ENCODE results near the gene IRS1. TPM values are rescaled to one million over a fixed set of nuclear protein-coding genes. Genes with fewer than 3 reads are reported as not detected.
A peak's percentile ranks its signal among the peaks of the same experiment; 100 is the strongest.

The IRS1 gene
- total RNA-seq, 1 donor from 2014 or later: 12.6 TPM

DNA sequence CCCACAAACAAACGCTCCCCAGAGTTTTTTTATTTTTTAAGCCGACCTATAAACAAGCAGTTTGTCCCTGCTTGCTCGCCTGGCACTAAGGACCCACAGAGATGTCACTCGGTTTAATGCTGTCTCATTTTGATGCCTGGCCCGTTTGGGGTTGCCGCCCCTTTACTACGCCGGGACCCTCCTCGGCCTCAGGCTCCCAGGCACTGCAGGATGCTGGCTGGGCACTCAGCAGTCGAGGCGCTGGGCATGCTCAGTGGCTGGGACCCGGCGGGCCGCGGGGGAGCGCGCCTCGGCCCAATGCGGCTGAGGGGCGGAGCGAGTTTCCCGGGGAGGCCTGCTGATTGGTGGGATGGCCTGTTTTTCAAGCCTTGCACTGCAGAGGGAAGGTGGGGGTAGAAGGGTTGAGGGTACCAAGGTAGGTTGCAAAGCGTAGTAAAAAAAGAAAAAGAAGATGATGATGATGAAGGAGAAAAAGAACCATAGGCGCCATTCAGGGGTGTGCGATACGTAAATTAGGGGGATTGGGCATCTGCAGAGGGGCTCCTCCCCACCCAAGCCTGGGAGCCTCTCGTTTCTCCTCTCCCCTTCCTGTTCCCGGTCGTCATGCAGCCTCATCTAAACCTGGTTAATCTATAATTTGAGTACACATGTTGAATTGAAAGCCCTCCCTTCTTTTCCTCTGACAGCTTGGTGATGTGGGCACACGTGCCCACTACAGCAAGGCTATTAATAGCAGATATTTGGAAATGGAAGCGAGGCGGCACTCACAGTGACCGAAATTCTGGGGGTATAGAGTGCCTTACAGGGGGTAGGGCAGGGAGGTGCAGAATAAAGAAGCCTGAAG is 1.5 kb upstream of the IRS1 start:
- DNase-seq (ENCODE audit: low read depth): peak; percentile 71
- H3K27me3 ChIP-seq (ENCODE audit: control insufficient read depth, insufficient read depth, low read length): no peaks in the 10 kb centered on the region
- TF ChIP-seq, protein P1, sequence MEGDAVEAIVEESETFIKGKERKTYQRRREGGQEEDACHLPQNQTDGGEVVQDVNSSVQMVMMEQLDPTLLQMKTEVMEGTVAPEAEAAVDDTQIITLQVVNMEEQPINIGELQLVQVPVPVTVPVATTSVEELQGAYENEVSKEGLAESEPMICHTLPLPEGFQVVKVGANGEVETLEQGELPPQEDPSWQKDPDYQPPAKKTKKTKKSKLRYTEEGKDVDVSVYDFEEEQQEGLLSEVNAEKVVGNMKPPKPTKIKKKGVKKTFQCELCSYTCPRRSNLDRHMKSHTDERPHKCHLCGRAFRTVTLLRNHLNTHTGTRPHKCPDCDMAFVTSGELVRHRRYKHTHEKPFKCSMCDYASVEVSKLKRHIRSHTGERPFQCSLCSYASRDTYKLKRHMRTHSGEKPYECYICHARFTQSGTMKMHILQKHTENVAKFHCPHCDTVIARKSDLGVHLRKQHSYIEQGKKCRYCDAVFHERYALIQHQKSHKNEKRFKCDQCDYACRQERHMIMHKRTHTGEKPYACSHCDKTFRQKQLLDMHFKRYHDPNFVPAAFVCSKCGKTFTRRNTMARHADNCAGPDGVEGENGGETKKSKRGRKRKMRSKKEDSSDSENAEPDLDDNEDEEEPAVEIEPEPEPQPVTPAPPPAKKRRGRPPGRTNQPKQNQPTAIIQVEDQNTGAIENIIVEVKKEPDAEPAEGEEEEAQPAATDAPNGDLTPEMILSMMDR (IDR thresholded peaks at IDR 0.05; ENCODE audit: insufficient read depth, low read length, severe bottlenecking): no peak
- no peak for FAIRE-seq
- peaks cover 8% of the 10 kb centered on the region for H3K36me3 ChIP-seq (ENCODE audit: control insufficient read depth, insufficient read depth, low read length)
- H3K4me3 ChIP-seq (ENCODE audit: low read depth, low read length): peak overlapping the region; percentile 91

DNA sequence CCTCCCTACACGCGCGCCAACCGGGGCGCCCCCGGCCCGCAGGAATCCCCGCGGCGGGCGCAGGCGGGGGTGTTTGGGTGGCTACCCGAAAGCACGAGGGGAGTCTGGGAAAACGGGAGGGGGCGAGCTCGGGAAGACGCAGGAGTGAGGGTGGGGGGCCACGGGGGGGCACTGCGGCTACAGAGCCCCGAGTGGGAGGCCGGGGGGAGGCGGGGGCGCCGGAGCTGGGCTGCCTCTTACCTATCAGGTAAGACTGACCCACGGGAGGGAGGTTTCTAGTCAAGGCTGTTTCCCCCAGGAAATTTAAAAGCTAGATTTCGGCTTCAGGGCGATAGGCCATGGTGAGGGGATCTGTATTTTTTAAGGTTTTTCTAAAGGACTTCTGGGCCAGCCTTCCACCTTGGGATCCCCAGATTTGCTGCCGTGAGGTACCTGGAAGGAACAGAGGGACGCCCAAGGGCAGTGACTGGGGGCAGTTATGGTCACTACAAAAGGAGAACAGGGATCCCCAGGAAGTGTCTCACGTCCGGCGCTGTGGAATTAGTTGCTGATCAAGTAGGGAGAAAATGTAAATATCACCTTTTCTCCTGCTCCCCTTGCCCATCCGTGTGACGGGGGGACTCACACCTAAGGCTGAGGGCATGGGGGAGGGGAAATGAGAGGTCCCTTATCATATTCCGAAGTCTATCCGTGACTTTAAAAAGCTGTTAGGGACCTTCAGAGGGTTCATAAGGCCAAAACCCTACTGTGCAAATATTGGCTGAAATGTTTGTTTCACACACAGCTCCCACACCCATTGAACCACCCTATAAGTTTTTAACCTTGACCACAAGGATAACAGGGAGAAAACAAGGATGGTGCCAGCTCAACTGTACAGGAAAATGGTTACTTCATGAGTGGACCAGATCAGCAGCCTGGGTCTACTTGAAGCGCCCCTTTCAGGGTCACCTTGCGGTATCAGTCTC is 638 bp upstream of the IRS1 start:
- TF ChIP-seq, protein P1 (IDR thresholded peaks at IDR 0.05; ENCODE audit: insufficient read depth, low read length, severe bottlenecking): no peak
- Histone ChIP-seq H3K27me3 (ENCODE audit: control insufficient read depth, insufficient read depth, low read length) (no peaks in the 10 kb centered on the region), H3K36me3 (ENCODE audit: control insufficient read depth, insufficient read depth, low read length) (peaks cover 8% of the 10 kb centered on the region), H3K4me3 (ENCODE audit: low read depth, low read length) (peak overlapping the region; percentile 91)
- FAIRE-seq: no peak
- DNase-seq (ENCODE audit: low read depth): peak; percentile 39

DNA sequence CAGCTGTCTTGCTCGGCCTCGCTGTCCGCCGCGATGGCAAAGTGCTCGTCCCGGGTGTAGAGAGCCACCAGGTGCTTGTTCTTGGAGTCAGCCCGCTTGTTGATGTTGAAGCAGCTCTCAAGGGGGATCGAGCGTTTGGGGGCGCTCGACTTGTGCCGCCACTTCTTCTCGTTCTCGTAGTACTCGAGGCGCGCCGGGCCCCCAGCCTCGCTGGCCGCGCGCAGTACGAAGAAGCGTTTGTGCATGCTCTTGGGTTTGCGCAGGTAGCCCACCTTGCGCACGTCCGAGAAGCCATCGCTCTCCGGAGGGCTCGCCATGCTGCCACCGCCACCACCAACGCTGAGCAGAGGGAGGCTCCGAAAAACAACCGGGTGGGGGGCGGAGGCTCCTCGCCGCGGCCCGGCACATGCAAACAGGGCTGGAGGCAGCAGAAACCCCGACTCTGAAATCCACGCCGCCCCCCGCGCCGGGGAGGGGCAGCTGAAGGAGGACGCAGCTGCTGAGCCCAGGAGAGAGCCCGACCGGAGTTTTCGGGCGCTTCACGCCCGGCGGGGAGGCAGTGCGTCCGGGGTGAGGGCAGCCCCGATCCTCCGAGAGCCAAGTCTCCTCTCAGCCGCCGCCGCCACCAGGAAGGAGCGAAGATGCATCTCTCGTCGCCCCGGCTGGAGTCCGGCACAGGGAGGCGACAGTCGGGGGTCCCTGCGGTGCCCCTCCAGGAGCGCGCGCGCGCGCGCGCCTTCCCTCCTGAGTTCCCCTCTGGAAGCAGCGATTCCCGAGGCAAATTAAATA is 1.0 kb downstream of the IRS1 start:
- Histone ChIP-seq H3K36me3 (ENCODE audit: control insufficient read depth, insufficient read depth, low read length) (peaks cover 8% of the 10 kb centered on the region), H3K4me3 (ENCODE audit: low read depth, low read length) (peak overlapping the region; percentile 91), H3K27me3 (ENCODE audit: control insufficient read depth, insufficient read depth, low read length) (no peaks in the 10 kb centered on the region)
- no peak for DNase-seq (ENCODE audit: low read depth)
- TF ChIP-seq, protein P1 (IDR thresholded peaks at IDR 0.05; ENCODE audit: insufficient read depth, low read length, severe bottlenecking): peak; percentile 29
- FAIRE-seq: no peak

DNA sequence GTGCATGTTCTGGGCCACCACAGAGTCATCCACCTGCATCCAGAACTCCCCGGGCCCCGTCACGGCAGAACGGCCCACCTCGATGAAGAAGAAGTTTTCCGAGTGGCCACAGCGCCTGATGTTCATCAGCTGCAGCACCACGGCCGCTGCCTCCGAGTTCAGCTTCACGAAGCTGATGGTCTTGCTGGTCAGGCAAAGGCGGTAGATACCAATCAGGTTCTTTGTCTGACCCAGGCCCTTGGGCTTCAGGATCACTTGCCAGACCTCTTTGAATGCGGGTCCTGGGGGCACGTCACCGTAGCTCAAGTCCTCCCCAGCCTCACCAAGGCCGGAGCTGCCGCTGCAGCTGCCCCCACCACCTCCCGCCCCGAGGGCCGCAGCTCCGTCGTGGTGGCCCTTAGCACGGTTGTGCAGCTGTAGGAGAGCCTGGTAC is 1.6 kb downstream of the IRS1 start:
- DNase-seq (ENCODE audit: low read depth): no peak
- Histone ChIP-seq H3K4me3 (ENCODE audit: low read depth, low read length) (peak overlapping the region; percentile 91), H3K27me3 (ENCODE audit: control insufficient read depth, insufficient read depth, low read length) (no peaks in the 10 kb centered on the region), H3K36me3 (ENCODE audit: control insufficient read depth, insufficient read depth, low read length) (peaks cover 8% of the 10 kb centered on the region)
- FAIRE-seq: no peak
- TF ChIP-seq, protein P1 (IDR thresholded peaks at IDR 0.05; ENCODE audit: insufficient read depth, low read length, severe bottlenecking): no peak

DNA sequence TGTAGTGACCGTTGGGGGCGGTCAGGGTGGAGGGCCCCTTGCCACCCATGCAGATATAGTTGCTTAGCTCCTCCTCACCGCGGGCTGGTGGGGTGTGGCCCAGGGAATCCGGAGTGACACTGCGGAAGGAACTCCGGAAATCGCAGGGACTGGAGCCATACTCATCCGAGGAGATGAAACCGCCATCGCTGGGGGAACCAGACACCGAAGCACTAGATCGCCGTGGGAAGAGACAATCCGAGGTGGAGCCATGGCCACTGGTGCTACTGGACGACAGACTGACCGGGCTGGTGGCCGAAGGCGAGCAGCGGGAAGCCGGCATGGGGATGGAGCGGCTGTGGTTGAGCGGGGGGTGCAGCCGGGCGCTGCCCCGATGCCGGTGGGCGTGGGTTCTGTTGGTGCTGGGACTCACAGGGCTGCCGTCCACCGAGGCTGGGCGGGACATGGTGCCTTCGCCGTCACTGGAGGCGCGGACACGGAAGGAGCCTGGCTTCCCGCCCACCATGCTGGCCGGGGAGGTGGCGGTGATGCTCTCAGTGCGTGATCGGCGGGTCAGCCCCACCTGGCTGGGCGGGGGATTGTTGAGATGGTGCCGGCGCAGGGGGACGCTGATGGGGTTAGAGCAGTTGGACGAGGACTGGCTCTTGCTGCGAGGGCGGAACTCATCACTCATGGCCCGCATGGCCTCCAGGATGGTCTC is 2.2 kb downstream of the IRS1 start:
- Histone ChIP-seq H3K36me3 (ENCODE audit: control insufficient read depth, insufficient read depth, low read length) (peaks cover 8% of the 10 kb centered on the region), H3K27me3 (ENCODE audit: control insufficient read depth, insufficient read depth, low read length) (no peaks in the 10 kb centered on the region), H3K4me3 (ENCODE audit: low read depth, low read length) (no peak overlapping the region)
- TF ChIP-seq, protein P1 (IDR thresholded peaks at IDR 0.05; ENCODE audit: insufficient read depth, low read length, severe bottlenecking): no peak
- DNase-seq (ENCODE audit: low read depth) (no peak), FAIRE-seq (no peak)

Measured in bronchial epithelial cell (primary cell).